HFFc6 (cell line): Measurements from ENCODE around the gene PLAAT5. TPM values are rescaled to one million over a fixed set of nuclear protein-coding genes. Genes with fewer than 3 reads are reported as not detected.

Source experiments
- DNase-seq: peaks from one replicate; pipeline ENCODE4 v3.0.0-alpha.2; 2018
- H3K27ac Mint-ChIP-seq: 2 replicates; pipeline ENCODE4 v1.8.0; 2020; ENCODE audit warnings: mild to moderate bottlenecking, mixed read lengths
- H3K27me3 Mint-ChIP-seq: 2 replicates; pipeline ENCODE4 v1.8.0; 2021; ENCODE audit warnings: mild to moderate bottlenecking, moderate library complexity, mixed read lengths; ENCODE audit not compliant: insufficient read depth
- H3K36me3 Mint-ChIP-seq: 2 replicates; pipeline ENCODE4 v1.8.0; 2021; ENCODE audit warnings: low read depth, mixed read lengths
- H3K4me1 Mint-ChIP-seq: 2 replicates; pipeline ENCODE4 v1.8.0; 2020; ENCODE audit warnings: low read depth, mixed read lengths
- H3K4me3 Mint-ChIP-seq: 2 replicates; pipeline ENCODE4 v1.8.0; 2020; ENCODE audit warnings: mild to moderate bottlenecking, moderate library complexity, mixed read lengths
- H3K9me3 Mint-ChIP-seq: 2 replicates; pipeline ENCODE4 v1.8.0; 2020; ENCODE audit warnings: mild to moderate bottlenecking, mixed read lengths
- CTCF ChIP-seq: fragments of 200-600 bp; sonication (generic); IDR thresholded peaks from 2 replicates; pipeline ENCODE4 v1.5.0; 2021; ENCODE audit warnings: antibody characterized with exemption, mild to moderate bottlenecking
- total RNA-seq, 6 experiments: library from RNA; stranded (reverse); fragmentation: NEBNext Ultra II Directional; extraction: Animal tissue kit (Norgen Biotek cat#: 25700); gene quantifications; 2 replicates in 1 of 6; 3 replicates in 5 of 6; pipeline ENCODE4 v1.2.3, GENCODE V29; 2021

The PLAAT5 gene
- total RNA-seq, 6 experiments from 2014 or later: not detected

GRCh38 chr11:63517156-63517555 is 26.2 kb upstream of the PLAAT5 start:
- no peak overlapping the region for H3K27ac Mint-ChIP-seq
- H3K36me3 Mint-ChIP-seq: no peaks in the 10 kb centered on the region
- no peaks in the 10 kb centered on the region for H3K9me3 Mint-ChIP-seq
- no peak overlapping the region for H3K4me3 Mint-ChIP-seq
- peaks cover 7% of the 10 kb centered on the region for H3K27me3 Mint-ChIP-seq
- no peak for DNase-seq
- peaks cover 17% of the 10 kb centered on the region for H3K4me1 Mint-ChIP-seq
- no peak for TF ChIP-seq CTCF

- no peak for DNase-seq
- H3K9me3 Mint-ChIP-seq: no peaks in the 10 kb centered on the region
- H3K27ac Mint-ChIP-seq: no peak overlapping the region
- peaks cover 13% of the 10 kb centered on the region for H3K27me3 Mint-ChIP-seq
- H3K4me3 Mint-ChIP-seq: no peak overlapping the region
- no peak for TF ChIP-seq CTCF
- H3K4me1 Mint-ChIP-seq: peaks cover 17% of the 10 kb centered on the region
- no peaks in the 10 kb centered on the region for H3K36me3 Mint-ChIP-seq
Observed at GRCh38 chr11:63516109-63516508, 25.1 kb upstream of the PLAAT5 start.

GRCh38 chr11:63512816-63513215 is 21.8 kb upstream of the PLAAT5 start:
- Mint-ChIP-seq H3K27ac (no peak overlapping the region), H3K4me1 (no peaks in the 10 kb centered on the region; the same call in 1 of the 2 replicates), H3K4me3 (no peak overlapping the region), H3K36me3 (no peaks in the 10 kb centered on the region), H3K27me3 (peaks cover 21% of the 10 kb centered on the region), H3K9me3 (no peaks in the 10 kb centered on the region)
- no peak for DNase-seq
- TF ChIP-seq CTCF: no peak

DNA sequence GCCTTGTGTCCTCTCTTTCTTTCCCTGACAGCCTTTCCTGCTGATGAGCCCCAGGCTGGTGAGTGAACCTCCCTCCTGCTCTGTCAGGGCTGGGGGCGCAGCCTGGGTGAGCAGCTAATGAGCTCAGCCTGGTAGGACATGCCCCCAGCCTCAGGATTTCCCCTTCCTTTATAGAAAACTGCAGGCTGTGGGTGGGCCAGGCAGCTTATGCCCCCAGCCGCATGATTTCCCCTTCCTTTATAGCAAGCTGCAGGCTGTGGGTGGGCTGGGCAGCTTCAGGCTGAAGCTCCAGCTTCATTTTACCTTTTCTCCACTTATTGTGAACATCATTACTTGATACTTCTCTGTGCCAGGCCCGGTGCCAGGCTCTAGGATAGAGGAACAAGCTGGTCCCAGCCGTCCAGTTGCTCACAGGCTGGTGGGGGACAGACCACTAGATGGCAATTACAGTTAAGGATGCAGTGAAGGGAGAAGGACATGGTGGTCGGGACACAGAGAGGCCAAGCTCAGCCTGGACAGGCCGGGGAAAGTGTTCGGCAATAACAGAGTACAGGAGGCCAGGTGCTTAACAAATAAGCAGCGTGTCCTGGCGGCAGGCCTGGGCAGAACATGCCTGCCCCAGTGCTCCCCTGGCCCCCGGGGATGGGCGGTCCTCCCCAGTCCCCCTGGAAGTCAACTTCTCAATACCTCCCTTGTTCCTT is 20.2 kb upstream of the PLAAT5 start:
- Mint-ChIP-seq H3K9me3 (no peaks in the 10 kb centered on the region), H3K27ac (no peak overlapping the region), H3K4me3 (no peak overlapping the region), H3K36me3 (no peaks in the 10 kb centered on the region), H3K4me1 (no peaks in the 10 kb centered on the region), H3K27me3 (peaks cover 25% of the 10 kb centered on the region)
- DNase-seq: no peak
- TF ChIP-seq CTCF: no peak

DNA sequence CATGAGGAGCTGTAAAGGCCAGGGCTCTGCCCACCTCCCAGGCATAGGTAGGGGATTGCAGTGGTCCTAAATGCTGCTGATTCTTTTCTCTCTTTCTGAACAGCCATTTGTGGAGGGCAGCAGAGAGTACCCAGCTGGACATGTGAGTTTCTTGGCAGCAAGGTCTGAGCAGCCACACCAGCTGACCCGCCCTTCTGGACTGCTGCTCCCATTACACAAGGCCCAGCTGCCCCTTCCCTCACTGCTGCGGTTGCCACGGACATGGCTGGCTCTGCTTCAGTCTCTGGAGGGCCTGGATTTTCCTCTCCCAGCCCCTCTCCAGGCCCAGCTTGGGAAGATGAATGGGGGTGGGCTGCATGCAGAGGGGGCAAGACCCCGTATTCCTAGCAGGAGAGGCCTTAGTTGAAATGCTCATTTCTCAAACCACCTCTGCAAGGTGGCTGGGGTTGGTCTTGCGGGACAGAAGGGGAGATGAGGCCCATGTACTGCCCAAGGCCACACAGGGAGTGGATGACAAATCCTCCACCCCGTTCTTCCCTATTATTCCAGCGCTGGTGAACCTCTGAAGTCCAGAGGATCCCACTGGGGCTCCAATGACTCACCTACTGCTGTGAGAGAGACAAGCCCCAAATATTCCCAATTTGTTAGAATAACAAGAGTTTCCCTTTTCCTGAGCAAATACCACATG is 19.5 kb upstream of the PLAAT5 start:
- Mint-ChIP-seq H3K27me3 (peaks cover 24% of the 10 kb centered on the region), H3K36me3 (no peaks in the 10 kb centered on the region), H3K4me1 (no peaks in the 10 kb centered on the region), H3K4me3 (no peak overlapping the region), H3K27ac (no peak overlapping the region), H3K9me3 (no peaks in the 10 kb centered on the region)
- no peak for DNase-seq
- TF ChIP-seq CTCF: no peak
